ENCODE data around the gene SDK1.
"Not testable (repeated sequence)": the region's sequence is repeated elsewhere in the genome, so short reads cannot be mapped to it uniquely, and the experiment has no call there.

- TF ChIP-seq, protein P1, sequence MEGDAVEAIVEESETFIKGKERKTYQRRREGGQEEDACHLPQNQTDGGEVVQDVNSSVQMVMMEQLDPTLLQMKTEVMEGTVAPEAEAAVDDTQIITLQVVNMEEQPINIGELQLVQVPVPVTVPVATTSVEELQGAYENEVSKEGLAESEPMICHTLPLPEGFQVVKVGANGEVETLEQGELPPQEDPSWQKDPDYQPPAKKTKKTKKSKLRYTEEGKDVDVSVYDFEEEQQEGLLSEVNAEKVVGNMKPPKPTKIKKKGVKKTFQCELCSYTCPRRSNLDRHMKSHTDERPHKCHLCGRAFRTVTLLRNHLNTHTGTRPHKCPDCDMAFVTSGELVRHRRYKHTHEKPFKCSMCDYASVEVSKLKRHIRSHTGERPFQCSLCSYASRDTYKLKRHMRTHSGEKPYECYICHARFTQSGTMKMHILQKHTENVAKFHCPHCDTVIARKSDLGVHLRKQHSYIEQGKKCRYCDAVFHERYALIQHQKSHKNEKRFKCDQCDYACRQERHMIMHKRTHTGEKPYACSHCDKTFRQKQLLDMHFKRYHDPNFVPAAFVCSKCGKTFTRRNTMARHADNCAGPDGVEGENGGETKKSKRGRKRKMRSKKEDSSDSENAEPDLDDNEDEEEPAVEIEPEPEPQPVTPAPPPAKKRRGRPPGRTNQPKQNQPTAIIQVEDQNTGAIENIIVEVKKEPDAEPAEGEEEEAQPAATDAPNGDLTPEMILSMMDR (IDR thresholded peaks at IDR 0.05; ENCODE audit: control extremely low read depth in 1 of 3, insufficient read depth in 1 of 3, low read depth in 1 of 3, low read length in 3 of 3): not testable (repeated sequence)
- TF ChIP-seq POLR2A (IDR thresholded peaks at IDR 0.05; ENCODE audit: control extremely low read depth in 1 of 2, low read depth in 2 of 2, low read length in 2 of 2); BCL11A (IDR thresholded peaks at IDR 0.05; ENCODE audit: low read depth in 2 of 2, low read length in 2 of 2); RBBP5 (IDR thresholded peaks at IDR 0.05; ENCODE audit: borderline replicate concordance, low read depth, low read length); GTF2F1 (IDR thresholded peaks at IDR 0.05; ENCODE audit: borderline replicate concordance, low read depth, low read length); CEBPB (IDR thresholded peaks at IDR 0.05; ENCODE audit: low read depth, low read length); HDAC6 (IDR thresholded peaks at IDR 0.05; ENCODE audit: low read depth, low read length); SIN3A (conservative IDR thresholded peaks at IDR 0.05 in 1 of 2, IDR thresholded peaks at IDR 0.05 in 1 of 2; ENCODE audit: low read depth in 1 of 2, low read length in 2 of 2); TAF1 (IDR thresholded peaks at IDR 0.05; ENCODE audit: low read depth, low read length); EP300 (IDR thresholded peaks at IDR 0.05; ENCODE audit: borderline replicate concordance in 1 of 2, low read depth in 2 of 2, low read length in 2 of 2); SRF (IDR thresholded peaks at IDR 0.05; ENCODE audit: low read depth, low read length); POLR2AphosphoS5 (IDR thresholded peaks at IDR 0.05; ENCODE audit: low read depth, low read length): not testable (repeated sequence)
These were observed 963.2 kb downstream of the SDK1 start for GRCh38 chr7:4264206-4264605.
